ENCODE measurements around the gene CPPED1. TPM values are rescaled to one million over a fixed set of nuclear protein-coding genes. Genes with fewer than 3 reads are reported as not detected.

The CPPED1 gene
- polyA plus RNA-seq, 1 donor, result 25.1 TPM

DNA sequence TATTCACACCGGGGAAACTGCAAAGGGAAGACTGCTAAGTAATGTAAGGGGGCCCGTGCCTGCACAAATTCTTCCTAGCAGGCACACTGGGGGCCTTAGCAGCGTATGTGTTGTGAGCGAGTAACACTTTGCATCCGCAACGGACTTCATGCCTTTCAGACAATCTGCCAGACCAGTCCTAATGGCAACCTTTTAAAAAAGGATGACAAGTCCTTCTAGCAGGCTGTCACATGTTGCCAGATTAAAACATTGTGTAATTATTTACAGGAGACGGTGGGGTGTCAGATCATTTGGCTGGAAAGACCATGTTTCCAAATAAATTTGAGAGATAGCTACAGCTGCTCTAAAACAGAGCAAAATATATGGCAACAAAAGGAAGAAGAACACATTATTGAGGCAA is 46.1 kb downstream of the CPPED1 start:
- WGBS (ENCODE audit: insufficient coverage, low lambda C conversion rate), result 71% methylated on average over 1 of the region's 7 CpGs
- H3K27me3 ChIP-seq (ENCODE audit: control insufficient read depth, insufficient read depth, low read length), result no peaks in the 10 kb centered on the region
- no peak overlapping the region for H3K27ac ChIP-seq (ENCODE audit: low read length)
- peaks cover 2% of the 10 kb centered on the region for H3K36me3 ChIP-seq (ENCODE audit: control insufficient read depth, insufficient read depth, low read length)
- H3K4me3 ChIP-seq (ENCODE audit: low read length), result no peak overlapping the region
- H3K9me3 ChIP-seq (ENCODE audit: control insufficient read depth, low read depth, low read length), result no peaks in the 10 kb centered on the region
- H3K4me1 ChIP-seq (ENCODE audit: control insufficient read depth, insufficient read depth, low read length), result no peaks in the 10 kb centered on the region
- DNase-seq, result no peak

DNA sequence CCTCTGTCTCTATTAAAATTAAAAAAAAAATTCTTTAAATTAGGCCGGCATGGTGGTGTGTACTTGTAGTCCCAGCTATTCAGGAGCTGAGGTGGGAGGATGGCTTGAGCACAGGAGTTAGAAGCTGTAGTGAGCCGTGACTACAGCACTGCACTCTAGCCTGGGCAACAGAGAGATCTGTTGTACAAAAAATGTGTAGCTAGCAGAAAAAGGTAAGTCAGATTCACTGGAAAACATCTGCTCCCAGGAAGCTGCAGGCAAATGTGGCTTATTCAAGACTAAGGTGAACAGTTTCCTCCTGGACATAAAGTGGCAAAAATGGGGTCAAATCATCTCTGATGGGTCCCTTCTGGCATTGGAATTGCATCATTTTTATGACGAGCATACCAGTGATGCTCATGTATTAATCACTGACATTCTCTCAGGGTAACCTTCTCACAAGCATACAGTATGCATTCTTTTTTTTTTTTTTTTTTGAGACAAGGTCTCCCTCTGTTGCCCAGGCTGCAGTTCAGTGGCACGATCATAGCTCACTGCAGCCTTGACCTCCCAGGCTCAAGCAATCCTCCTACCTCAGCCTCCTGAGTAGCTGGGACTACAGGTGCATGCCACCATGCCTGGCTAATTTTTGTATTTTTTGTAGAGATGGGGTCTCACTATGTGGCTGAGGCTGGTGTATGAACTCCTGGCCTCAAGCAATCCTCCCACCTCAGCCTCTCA is 48.7 kb downstream of the CPPED1 start:
- no CpG with 5 or more reads among the region's 4 CpGs for WGBS (ENCODE audit: insufficient coverage, low lambda C conversion rate)
- no peak for DNase-seq

DNA sequence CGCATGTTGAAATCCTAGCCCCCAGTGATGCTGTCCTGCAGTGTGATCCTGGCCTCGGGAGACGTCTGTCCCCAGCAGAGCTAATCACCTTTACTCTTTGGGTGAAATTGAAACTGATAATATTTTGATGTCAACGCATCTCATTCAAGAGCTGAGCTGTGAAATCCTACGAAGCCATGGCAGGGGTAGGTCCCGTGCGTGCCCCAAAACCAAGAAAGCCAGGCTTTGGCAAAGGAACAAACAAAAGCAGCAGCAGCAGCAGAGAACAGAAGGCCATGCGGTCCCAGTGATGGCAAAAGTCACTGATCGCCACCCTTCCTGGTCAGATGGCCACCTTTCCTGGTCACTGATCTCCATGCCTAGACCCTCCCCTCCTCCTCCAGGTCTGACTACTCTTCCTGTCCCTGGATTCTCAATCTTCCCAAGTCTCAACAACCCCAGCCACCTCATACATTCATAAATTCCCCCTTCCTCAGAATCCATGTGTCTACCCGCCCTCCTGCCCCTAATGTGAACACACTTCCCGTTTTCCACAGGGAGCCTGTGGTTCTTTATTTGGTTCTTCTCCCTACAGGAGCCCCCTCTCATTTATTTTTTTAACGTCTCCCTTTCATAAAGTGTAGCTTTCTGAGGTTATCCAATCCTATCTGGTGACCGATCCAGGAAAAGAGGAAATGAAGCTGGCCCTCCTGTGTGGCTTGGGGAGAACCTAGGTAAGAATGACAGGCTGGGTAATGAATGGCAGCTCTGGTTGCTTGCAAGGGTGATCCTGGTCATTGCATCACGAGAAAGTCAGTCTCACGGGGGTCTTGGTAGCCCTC is 50.3 kb downstream of the CPPED1 start:
- WGBS (ENCODE audit: insufficient coverage, low lambda C conversion rate), result 87% methylated on average over 3 of the region's 15 CpGs
- no peaks in the 10 kb centered on the region for H3K27me3 ChIP-seq (ENCODE audit: control insufficient read depth, insufficient read depth, low read length)

More for the DNA sequence above, 48.7 kb downstream of the CPPED1 start:
- no peaks in the 10 kb centered on the region for H3K4me1 ChIP-seq (ENCODE audit: control insufficient read depth, insufficient read depth, low read length)
- H3K36me3 ChIP-seq (ENCODE audit: control insufficient read depth, insufficient read depth, low read length), result no peaks in the 10 kb centered on the region
- H3K27me3 ChIP-seq (ENCODE audit: control insufficient read depth, insufficient read depth, low read length), result no peaks in the 10 kb centered on the region
- H3K9me3 ChIP-seq (ENCODE audit: control insufficient read depth, low read depth, low read length), result no peaks in the 10 kb centered on the region
- H3K4me3 ChIP-seq (ENCODE audit: low read length), result no peak overlapping the region
- no peak overlapping the region for H3K27ac ChIP-seq (ENCODE audit: low read length)

DNA sequence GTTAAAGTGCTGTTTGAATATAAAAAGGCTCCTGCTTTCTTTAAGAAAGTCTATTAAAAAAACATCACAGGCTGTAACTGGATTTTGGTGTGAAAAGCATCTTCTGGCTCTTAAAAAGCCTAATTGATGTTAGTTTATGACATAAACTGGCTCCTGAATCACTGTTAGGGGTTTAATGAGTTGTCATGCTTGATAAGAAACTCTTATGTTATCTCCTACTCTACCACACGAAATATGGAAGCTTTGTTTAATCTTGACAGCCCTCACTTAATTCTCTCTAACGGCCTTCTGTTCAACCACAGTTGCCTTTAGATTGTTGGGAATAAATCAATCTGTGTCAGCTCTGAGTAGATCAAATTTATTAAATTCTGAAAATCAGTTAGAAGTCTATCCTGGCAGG is 51.5 kb downstream of the CPPED1 start:
- no peaks in the 10 kb centered on the region for H3K27me3 ChIP-seq (ENCODE audit: control insufficient read depth, insufficient read depth, low read length)
- no peaks in the 10 kb centered on the region for H3K9me3 ChIP-seq (ENCODE audit: control insufficient read depth, low read depth, low read length)
- no peak for DNase-seq
- no peak overlapping the region for H3K27ac ChIP-seq (ENCODE audit: low read length)
- no peaks in the 10 kb centered on the region for H3K4me1 ChIP-seq (ENCODE audit: control insufficient read depth, insufficient read depth, low read length)
- H3K4me3 ChIP-seq (ENCODE audit: low read length), result no peak overlapping the region
- H3K36me3 ChIP-seq (ENCODE audit: control insufficient read depth, insufficient read depth, low read length), result no peaks in the 10 kb centered on the region
- 50% methylated on average over 2 of the region's 2 CpGs for WGBS (ENCODE audit: insufficient coverage, low lambda C conversion rate)

More for the DNA sequence above, 50.3 kb downstream of the CPPED1 start:
- Histone ChIP-seq H3K36me3 (ENCODE audit: control insufficient read depth, insufficient read depth, low read length) (no peaks in the 10 kb centered on the region), H3K27ac (ENCODE audit: low read length) (no peak overlapping the region), H3K4me1 (ENCODE audit: control insufficient read depth, insufficient read depth, low read length) (no peaks in the 10 kb centered on the region), H3K4me3 (ENCODE audit: low read length) (no peak overlapping the region), H3K9me3 (ENCODE audit: control insufficient read depth, low read depth, low read length) (no peaks in the 10 kb centered on the region)
- no peak for DNase-seq

DNA sequence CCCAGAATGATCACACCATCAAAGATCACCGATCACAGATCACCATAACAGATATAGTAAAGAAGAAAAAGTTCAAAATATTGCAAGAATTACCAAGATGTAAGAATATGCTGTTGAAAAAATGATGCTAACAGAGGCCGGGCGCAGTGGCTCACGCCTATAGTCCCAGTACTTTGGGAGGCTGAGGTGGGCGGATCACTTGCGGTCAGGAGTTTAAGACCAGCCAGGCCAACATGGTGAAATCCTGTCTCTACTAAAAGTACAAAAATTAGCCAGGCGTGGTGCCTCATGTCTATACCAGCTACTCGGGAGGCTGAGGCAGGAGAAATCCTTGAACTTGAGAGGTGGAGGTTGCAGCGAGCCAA is 53.2 kb downstream of the CPPED1 start:
- H3K36me3 ChIP-seq (ENCODE audit: control insufficient read depth, insufficient read depth, low read length), result no peaks in the 10 kb centered on the region
- H3K4me3 ChIP-seq (ENCODE audit: low read length), result no peak overlapping the region
- no peaks in the 10 kb centered on the region for H3K4me1 ChIP-seq (ENCODE audit: control insufficient read depth, insufficient read depth, low read length)
- 100% methylated on average over 2 of the region's 9 CpGs for WGBS (ENCODE audit: insufficient coverage, low lambda C conversion rate)
- no peak overlapping the region for H3K27ac ChIP-seq (ENCODE audit: low read length)
- H3K9me3 ChIP-seq (ENCODE audit: control insufficient read depth, low read depth, low read length), result no peaks in the 10 kb centered on the region
- H3K27me3 ChIP-seq (ENCODE audit: control insufficient read depth, insufficient read depth, low read length), result no peaks in the 10 kb centered on the region
- DNase-seq, result no peak

DNA sequence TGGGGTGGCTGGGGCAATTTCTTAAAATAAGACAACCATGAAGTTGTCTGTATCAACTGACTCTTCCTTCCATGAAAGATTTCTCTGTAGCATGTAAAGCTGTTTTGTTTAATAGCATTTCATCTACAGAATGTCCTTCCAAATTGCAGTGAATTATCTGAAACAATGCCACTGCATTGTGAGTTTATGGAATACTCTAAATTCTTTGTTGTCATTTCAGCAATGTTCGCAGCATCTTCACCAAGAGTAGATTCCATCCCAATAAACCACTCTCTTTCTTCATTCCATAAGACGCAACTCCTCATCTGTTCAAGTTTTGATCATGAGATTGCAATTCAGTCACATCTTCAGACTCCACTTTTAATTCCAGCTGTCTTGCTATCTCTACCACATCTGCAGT is 54.6 kb downstream of the CPPED1 start:
- H3K4me1 ChIP-seq (ENCODE audit: control insufficient read depth, insufficient read depth, low read length), result no peaks in the 10 kb centered on the region
- WGBS (ENCODE audit: insufficient coverage, low lambda C conversion rate), result 87% methylated on average over 2 of the region's 2 CpGs
- H3K9me3 ChIP-seq (ENCODE audit: control insufficient read depth, low read depth, low read length), result peaks cover 5% of the 10 kb centered on the region
- H3K4me3 ChIP-seq (ENCODE audit: low read length), result no peak overlapping the region
- no peak overlapping the region for H3K27ac ChIP-seq (ENCODE audit: low read length)
- DNase-seq, result no peak
- H3K36me3 ChIP-seq (ENCODE audit: control insufficient read depth, insufficient read depth, low read length), result no peaks in the 10 kb centered on the region
- H3K27me3 ChIP-seq (ENCODE audit: control insufficient read depth, insufficient read depth, low read length), result no peaks in the 10 kb centered on the region

DNA sequence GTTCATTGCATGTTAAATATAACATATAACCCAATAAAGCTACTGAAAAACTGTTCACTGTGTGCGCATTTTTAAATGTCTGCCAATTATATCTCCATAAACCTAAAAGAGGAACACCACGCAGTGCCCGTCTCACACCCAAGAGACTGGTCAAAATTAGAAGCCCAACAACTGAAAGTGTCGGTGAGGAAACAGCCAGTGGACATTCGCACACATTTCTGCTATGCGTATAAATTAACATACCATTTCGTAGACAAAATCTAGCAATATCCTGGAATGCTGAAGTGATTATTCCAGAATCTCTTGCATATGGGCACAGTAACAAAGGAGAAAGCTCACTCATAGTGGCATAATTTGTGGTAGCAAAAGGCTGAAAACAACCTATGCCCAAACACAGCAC is 55.9 kb downstream of the CPPED1 start:
- DNase-seq, result no peak
- Histone ChIP-seq H3K4me3 (ENCODE audit: low read length) (no peak overlapping the region), H3K9me3 (ENCODE audit: control insufficient read depth, low read depth, low read length) (peaks cover 5% of the 10 kb centered on the region), H3K4me1 (ENCODE audit: control insufficient read depth, insufficient read depth, low read length) (no peaks in the 10 kb centered on the region), H3K27ac (ENCODE audit: low read length) (no peak overlapping the region), H3K36me3 (ENCODE audit: control insufficient read depth, insufficient read depth, low read length) (no peaks in the 10 kb centered on the region), H3K27me3 (ENCODE audit: control insufficient read depth, insufficient read depth, low read length) (no peaks in the 10 kb centered on the region)
- no CpG with 5 or more reads among the region's 7 CpGs for WGBS (ENCODE audit: insufficient coverage, low lambda C conversion rate)

DNA sequence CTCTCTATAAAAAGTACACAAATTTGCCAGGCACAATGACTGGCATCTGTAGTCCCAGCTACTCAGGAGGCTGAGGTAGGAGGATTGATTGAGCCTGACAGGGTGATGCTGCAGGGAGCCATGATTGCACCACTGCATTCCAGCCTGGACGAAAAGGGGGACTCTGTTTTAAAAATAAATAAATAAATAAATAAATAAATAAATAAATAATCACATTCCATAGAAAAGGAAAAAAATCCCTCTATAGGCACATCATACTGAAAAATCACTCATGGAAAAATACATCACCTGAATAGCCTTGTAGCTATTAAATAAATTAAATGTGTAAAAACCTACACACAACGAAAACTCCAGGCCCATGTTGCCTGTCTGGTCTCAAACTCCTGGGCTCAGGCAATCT is 56.4 kb downstream of the CPPED1 start:
- no peak overlapping the region for H3K27ac ChIP-seq (ENCODE audit: low read length)
- peaks cover 5% of the 10 kb centered on the region for H3K9me3 ChIP-seq (ENCODE audit: control insufficient read depth, low read depth, low read length)
- no peak for DNase-seq
- H3K4me1 ChIP-seq (ENCODE audit: control insufficient read depth, insufficient read depth, low read length), result no peaks in the 10 kb centered on the region
- WGBS (ENCODE audit: insufficient coverage, low lambda C conversion rate), result no CpG with 5 or more reads among the region's 2 CpGs
- H3K27me3 ChIP-seq (ENCODE audit: control insufficient read depth, insufficient read depth, low read length), result no peaks in the 10 kb centered on the region
- H3K4me3 ChIP-seq (ENCODE audit: low read length), result no peak overlapping the region
- no peaks in the 10 kb centered on the region for H3K36me3 ChIP-seq (ENCODE audit: control insufficient read depth, insufficient read depth, low read length)

DNA sequence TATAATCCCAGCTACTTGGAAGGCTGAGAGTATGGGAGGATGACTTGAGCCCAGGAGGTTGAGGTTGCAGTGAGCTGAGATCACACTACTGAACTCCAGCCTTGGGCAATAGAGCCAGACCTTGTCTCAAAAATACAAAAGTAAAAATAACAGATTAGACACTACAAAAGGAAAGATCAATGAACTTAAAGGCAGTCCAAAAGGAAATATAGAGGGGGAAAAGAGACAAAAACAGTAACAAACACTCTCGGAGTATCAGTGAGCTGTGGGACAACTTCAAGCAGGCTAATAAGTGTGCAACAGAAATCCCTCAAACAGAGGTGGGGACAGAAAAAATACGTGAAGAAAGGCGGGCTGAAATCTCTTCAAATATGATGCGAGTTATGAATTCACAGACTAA is 58.8 kb downstream of the CPPED1 start:
- Histone ChIP-seq H3K27me3 (ENCODE audit: control insufficient read depth, insufficient read depth, low read length) (no peaks in the 10 kb centered on the region), H3K27ac (ENCODE audit: low read length) (no peak overlapping the region)
- 100% methylated on average over 1 of the region's 4 CpGs for WGBS (ENCODE audit: insufficient coverage, low lambda C conversion rate)

DNA sequence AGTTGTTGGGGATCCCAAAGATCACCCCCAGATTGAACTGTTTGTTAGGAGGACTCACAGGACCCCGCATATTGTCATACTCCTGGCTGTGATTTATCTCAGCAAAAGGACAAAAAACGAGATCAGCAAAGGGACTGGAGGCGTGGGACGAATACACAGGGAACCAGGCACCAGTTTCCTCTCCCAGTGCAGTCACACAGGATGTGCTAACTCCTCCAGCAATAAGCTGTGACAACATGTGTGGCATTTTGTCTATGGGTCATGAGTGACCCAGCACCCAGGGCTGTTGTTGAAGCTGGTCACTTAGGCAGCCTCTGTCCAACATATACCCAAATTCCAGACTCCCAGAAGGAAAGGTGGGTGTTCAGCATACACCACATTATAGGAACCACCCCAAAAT is 60.9 kb downstream of the CPPED1 start:
- WGBS (ENCODE audit: insufficient coverage, low lambda C conversion rate), result no CpG with 5 or more reads among the region's 4 CpGs
- H3K27me3 ChIP-seq (ENCODE audit: control insufficient read depth, insufficient read depth, low read length), result no peaks in the 10 kb centered on the region

More for the DNA sequence above, 58.8 kb downstream of the CPPED1 start:
- no peak overlapping the region for H3K4me3 ChIP-seq (ENCODE audit: low read length)
- H3K4me1 ChIP-seq (ENCODE audit: control insufficient read depth, insufficient read depth, low read length), result no peaks in the 10 kb centered on the region
- no peak for DNase-seq
- H3K9me3 ChIP-seq (ENCODE audit: control insufficient read depth, low read depth, low read length), result peaks cover 5% of the 10 kb centered on the region
- H3K36me3 ChIP-seq (ENCODE audit: control insufficient read depth, insufficient read depth, low read length), result peaks cover 5% of the 10 kb centered on the region

More for the DNA sequence above, 60.9 kb downstream of the CPPED1 start:
- Histone ChIP-seq H3K36me3 (ENCODE audit: control insufficient read depth, insufficient read depth, low read length) (peaks cover 6% of the 10 kb centered on the region), H3K27ac (ENCODE audit: low read length) (no peak overlapping the region), H3K4me1 (ENCODE audit: control insufficient read depth, insufficient read depth, low read length) (no peaks in the 10 kb centered on the region), H3K4me3 (ENCODE audit: low read length) (no peak overlapping the region), H3K9me3 (ENCODE audit: control insufficient read depth, low read depth, low read length) (peaks cover 5% of the 10 kb centered on the region)
- DNase-seq, result no peak
